ENCODE measurements around the gene BORCS5.

DNA sequence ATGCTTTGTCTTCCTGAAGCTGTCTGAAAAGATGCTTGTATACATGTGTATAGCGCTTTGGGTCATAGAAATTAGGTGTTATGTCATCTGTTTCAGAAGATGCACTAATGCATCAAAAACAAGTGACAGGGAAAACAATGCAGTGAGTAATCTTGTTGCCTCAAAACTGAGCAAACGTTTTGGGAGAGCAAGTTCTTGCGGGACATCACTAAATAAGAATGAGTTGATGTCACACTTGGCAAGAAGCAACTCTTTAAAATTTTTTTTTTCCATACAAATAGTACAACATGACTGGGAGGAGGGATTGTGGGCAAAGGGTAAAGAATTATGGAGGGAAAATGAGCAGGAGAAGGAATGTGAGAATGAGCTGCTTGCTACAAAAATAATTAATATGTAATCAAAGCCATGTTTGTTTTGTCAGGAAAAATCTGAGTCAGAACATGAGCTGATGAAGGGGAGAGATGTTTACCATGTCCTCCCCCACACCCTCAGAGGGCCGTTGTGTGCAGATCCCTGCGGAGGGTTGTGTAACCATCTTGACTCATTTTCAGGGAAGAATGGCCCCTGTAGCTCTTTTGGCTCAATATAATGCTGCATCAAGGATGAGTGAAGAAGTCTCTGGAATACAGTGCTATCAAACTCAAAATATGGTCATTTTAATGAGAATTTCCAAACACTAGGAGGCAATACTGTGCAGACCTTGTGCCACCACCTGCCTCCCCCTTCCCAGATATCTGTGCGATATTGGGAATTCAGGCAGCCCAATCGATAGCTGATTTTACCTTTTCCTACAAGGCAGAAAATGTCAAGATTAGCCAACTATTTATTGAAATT lies 41.4 kb downstream of the BORCS5 start:
- TF ChIP-seq ZNF274 (IDR thresholded peaks at IDR 0.05; ENCODE audit: low read depth, low read length) (no peak), SUZ12 (IDR thresholded peaks at IDR 0.05; ENCODE audit: extremely low read depth, insufficient read depth, insufficient read length) (no peak)

All from NT2/D1 (cell line).